ENCODE measurements around the gene PXDN.
"Not testable (repeated sequence)": the region's sequence is repeated elsewhere in the genome, so short reads cannot be mapped to it uniquely, and the experiment has no call there.

The PXDN gene

GRCh38 chr2:1781291-1782080 is 37.2 kb upstream of the PXDN start:
- TF ChIP-seq EZH2 (IDR thresholded peaks at IDR 0.05; ENCODE audit: borderline replicate concordance, low read depth, low read length, severe bottlenecking) (no peak), CTCF (IDR thresholded peaks at IDR 0.05; ENCODE audit: borderline replicate concordance, extremely low read depth, low read length, poor library complexity, severe bottlenecking) (no peak)
- H3K27ac ChIP-seq (ENCODE audit: low read length) = no peak overlapping the region
- H3K4me1 ChIP-seq (ENCODE audit: insufficient read depth, low read length) = no peaks in the 10 kb centered on the region
- DNase-seq = no peak
- H3K9me3 ChIP-seq (ENCODE audit: insufficient read depth, low read length, severe bottlenecking) = no peaks in the 10 kb centered on the region
- H3K4me2 ChIP-seq (ENCODE audit: insufficient read depth, low read length) = no peak overlapping the region
- H2AFZ ChIP-seq (ENCODE audit: low read depth, low read length) = no peak overlapping the region
- no peak for ATAC-seq (ENCODE audit: insufficient read depth, low read depth)
- H3K79me2 ChIP-seq (ENCODE audit: insufficient read depth, low read length) = no peaks in the 10 kb centered on the region
- H3K27me3 ChIP-seq (ENCODE audit: insufficient read depth, low read length, poor library complexity) = no peaks in the 10 kb centered on the region
- no peaks in the 10 kb centered on the region for H4K20me1 ChIP-seq (ENCODE audit: insufficient read depth, low read length)
- no peaks in the 10 kb centered on the region for H3K36me3 ChIP-seq (ENCODE audit: insufficient read depth, low read length)
- no peak overlapping the region for H3K4me3 ChIP-seq (ENCODE audit: low read depth in 1 of 2, low read length in 2 of 2)
- no peak overlapping the region for H3K9ac ChIP-seq (ENCODE audit: low read depth, low read length)

- no peak overlapping the region for H3K27ac ChIP-seq (ENCODE audit: low read length)
- no peaks in the 10 kb centered on the region for H4K20me1 ChIP-seq (ENCODE audit: insufficient read depth, low read length)
- no peak overlapping the region for H3K4me3 ChIP-seq (ENCODE audit: low read depth in 1 of 2, low read length in 2 of 2)
- TF ChIP-seq CTCF (IDR thresholded peaks at IDR 0.05; ENCODE audit: borderline replicate concordance, extremely low read depth, low read length, poor library complexity, severe bottlenecking) = no peak
- no peak for TF ChIP-seq EZH2 (IDR thresholded peaks at IDR 0.05; ENCODE audit: borderline replicate concordance, low read depth, low read length, severe bottlenecking)
- H3K9ac ChIP-seq (ENCODE audit: low read depth, low read length) = no peak overlapping the region
- H3K79me2 ChIP-seq (ENCODE audit: insufficient read depth, low read length) = no peaks in the 10 kb centered on the region
- no peak for DNase-seq
- H2AFZ ChIP-seq (ENCODE audit: low read depth, low read length) = no peak overlapping the region
- H3K4me1 ChIP-seq (ENCODE audit: insufficient read depth, low read length) = no peaks in the 10 kb centered on the region
- no peaks in the 10 kb centered on the region for H3K9me3 ChIP-seq (ENCODE audit: insufficient read depth, low read length, severe bottlenecking)
- H3K27me3 ChIP-seq (ENCODE audit: insufficient read depth, low read length, poor library complexity) = no peaks in the 10 kb centered on the region
- H3K36me3 ChIP-seq (ENCODE audit: insufficient read depth, low read length) = no peaks in the 10 kb centered on the region
- H3K4me2 ChIP-seq (ENCODE audit: insufficient read depth, low read length) = no peak overlapping the region
- ATAC-seq (ENCODE audit: insufficient read depth, low read depth) = no peak
Measured at GRCh38 chr2:1780693-1781092, 36.4 kb upstream of the PXDN start.

GRCh38 chr2:1780054-1780453 is 35.7 kb upstream of the PXDN start:
- H3K4me2 ChIP-seq (ENCODE audit: insufficient read depth, low read length); H2AFZ ChIP-seq (ENCODE audit: low read depth, low read length); H3K9ac ChIP-seq (ENCODE audit: low read depth, low read length); H3K27me3 ChIP-seq (ENCODE audit: insufficient read depth, low read length, poor library complexity); H3K36me3 ChIP-seq (ENCODE audit: insufficient read depth, low read length); H4K20me1 ChIP-seq (ENCODE audit: insufficient read depth, low read length); DNase-seq; H3K27ac ChIP-seq (ENCODE audit: low read length); H3K4me1 ChIP-seq (ENCODE audit: insufficient read depth, low read length); H3K79me2 ChIP-seq (ENCODE audit: insufficient read depth, low read length); H3K9me3 ChIP-seq (ENCODE audit: insufficient read depth, low read length, severe bottlenecking); ATAC-seq (ENCODE audit: insufficient read depth, low read depth); H3K4me3 ChIP-seq (ENCODE audit: low read depth in 1 of 2, low read length in 2 of 2): not testable (repeated sequence)

- Histone ChIP-seq H3K4me1 (ENCODE audit: insufficient read depth, low read length) (no peaks in the 10 kb centered on the region), H3K27ac (ENCODE audit: low read length) (no peak overlapping the region), H3K4me2 (ENCODE audit: insufficient read depth, low read length) (no peak overlapping the region), H3K9ac (ENCODE audit: low read depth, low read length) (no peak overlapping the region), H3K36me3 (ENCODE audit: insufficient read depth, low read length) (no peaks in the 10 kb centered on the region), H3K27me3 (ENCODE audit: insufficient read depth, low read length, poor library complexity) (peaks cover 7% of the 10 kb centered on the region), H3K79me2 (ENCODE audit: insufficient read depth, low read length) (no peaks in the 10 kb centered on the region), H3K9me3 (ENCODE audit: insufficient read depth, low read length, severe bottlenecking) (no peaks in the 10 kb centered on the region), H3K4me3 (ENCODE audit: low read depth in 1 of 2, low read length in 2 of 2) (no peak overlapping the region), H2AFZ (ENCODE audit: low read depth, low read length) (no peak overlapping the region), H4K20me1 (ENCODE audit: insufficient read depth, low read length) (no peaks in the 10 kb centered on the region)
- ATAC-seq (ENCODE audit: insufficient read depth, low read depth) (no peak), DNase-seq (no peak)
- TF ChIP-seq CTCF (IDR thresholded peaks at IDR 0.05; ENCODE audit: borderline replicate concordance, extremely low read depth, low read length, poor library complexity, severe bottlenecking) (no peak), EZH2 (IDR thresholded peaks at IDR 0.05; ENCODE audit: borderline replicate concordance, low read depth, low read length, severe bottlenecking) (no peak)
Measured at GRCh38 chr2:1778566-1778965, 34.3 kb upstream of the PXDN start.
